ENCODE measurements around the gene IARS2. TPM values are rescaled to one million over a fixed set of nuclear protein-coding genes. Genes with fewer than 3 reads are reported as not detected.

The IARS2 gene
- total and polyA plus RNA-seq, 7 donors = 44.1 to 92.6 (median 67.0) TPM

GRCh38 chr1:220123889-220124288 lies 30.0 kb downstream of the IARS2 start:
- no peaks in the 10 kb centered on the region for H3K27me3 ChIP-seq (ENCODE audit: insufficient read depth in 3 of 3, low read length in 2 of 3)
- no peak for TF ChIP-seq CTCF (IDR thresholded peaks at IDR 0.05)
- no peak overlapping the region for H3K27ac ChIP-seq
- peaks cover 0 to 52% of the 10 kb centered on the region in 2 donors for H3K36me3 ChIP-seq (ENCODE audit: insufficient read depth in 1 of 2, low read depth in 1 of 2)
- intact Hi-C loops (cut with DNase I) = no loop called here
- no peak overlapping the region for H3K4me3 ChIP-seq
- no peaks in the 10 kb centered on the region for H3K9me3 ChIP-seq
- no peak for ATAC-seq
- no peaks in the 10 kb centered on the region for H3K4me1 ChIP-seq
- DNase-seq = no peak

GRCh38 chr1:220124542-220124941 lies 30.6 kb downstream of the IARS2 start:
- no peak for TF ChIP-seq CTCF (IDR thresholded peaks at IDR 0.05)
- Histone ChIP-seq H3K4me1 (no peaks in the 10 kb centered on the region), H3K4me3 (no peak overlapping the region), H3K9me3 (no peaks in the 10 kb centered on the region), H3K27ac (no peak overlapping the region), H3K36me3 (ENCODE audit: insufficient read depth in 1 of 2, low read depth in 1 of 2) (peaks cover 0 to 57% of the 10 kb centered on the region in 2 donors), H3K27me3 (ENCODE audit: insufficient read depth in 3 of 3, low read length in 2 of 3) (no peaks in the 10 kb centered on the region)
- no peak for DNase-seq
- WGBS, 3 donors = 22 to 53% (median 23%) methylated on average over 1 of the region's 1 CpG
- no peak for ATAC-seq
- intact Hi-C loops (cut with DNase I) = no loop called here

- Histone ChIP-seq H3K27ac (no peak overlapping the region), H3K4me3 (no peak overlapping the region), H3K4me1 (no peaks in the 10 kb centered on the region), H3K36me3 (ENCODE audit: insufficient read depth in 1 of 2, low read depth in 1 of 2) (peaks cover 0 to 70% of the 10 kb centered on the region in 2 donors), H3K9me3 (no peaks in the 10 kb centered on the region), H3K27me3 (ENCODE audit: insufficient read depth in 3 of 3, low read length in 2 of 3) (no peaks in the 10 kb centered on the region)
- 83 to 94% (median 90%) methylated on average over 3 of the region's 3 CpGs for WGBS, 3 donors
- ATAC-seq (no peak), DNase-seq (no peak)
- no peak for TF ChIP-seq CTCF (IDR thresholded peaks at IDR 0.05)
- intact Hi-C loops (cut with DNase I) = no loop called here
Observed at GRCh38 chr1:220127076-220127475, 33.1 kb downstream of the IARS2 start.

GRCh38 chr1:220129479-220130210 lies 35.7 kb downstream of the IARS2 start:
- intact Hi-C loops (cut with DNase I) = no loop called here
- Histone ChIP-seq H3K9me3 (no peaks in the 10 kb centered on the region), H3K4me3 (no peak overlapping the region), H3K27me3 (ENCODE audit: insufficient read depth in 3 of 3, low read length in 2 of 3) (no peaks in the 10 kb centered on the region), H3K27ac (no peak overlapping the region), H3K4me1 (no peaks in the 10 kb centered on the region), H3K36me3 (ENCODE audit: insufficient read depth in 1 of 2, low read depth in 1 of 2) (peaks cover 4 to 79% of the 10 kb centered on the region in 2 donors)
- TF ChIP-seq CTCF (IDR thresholded peaks at IDR 0.05) = no peak
- no peak for ATAC-seq
- DNase-seq = no peak

GRCh38 chr1:220135755-220136154 lies 41.8 kb downstream of the IARS2 start:
- Histone ChIP-seq H3K27me3 (ENCODE audit: insufficient read depth in 3 of 3, low read length in 2 of 3) (no peaks in the 10 kb centered on the region), H3K36me3 (ENCODE audit: insufficient read depth in 1 of 2, low read depth in 1 of 2) (peaks cover 6 to 82% of the 10 kb centered on the region in 2 donors), H3K9me3 (no peaks in the 10 kb centered on the region), H3K4me1 (no peaks in the 10 kb centered on the region), H3K4me3 (no peak overlapping the region), H3K27ac (no peak overlapping the region)
- intact Hi-C loops (cut with DNase I) = no loop called here
- TF ChIP-seq CTCF (IDR thresholded peaks at IDR 0.05) = no peak
- ATAC-seq (no peak), DNase-seq (no peak)
- WGBS, 3 donors = 93 to 97% (median 96%) methylated on average over 2 of the region's 2 CpGs

Measured in psoas muscle (tissue), 8 donors.